OCI-LY7 (cell line): ENCODE measurements around the gene CORO1C. TPM values are rescaled to one million over a fixed set of nuclear protein-coding genes. Genes with fewer than 3 reads are reported as not detected.

Experiments used
- BruUV-seq: library from RNA; stranded (reverse); fragments of 400-500 nt; replicated peaks from 2 replicates; lab custom pipeline; 2021; lab: Mats Ljungman, UMichigan
- CTCF ChIA-PET: fragments of 300-600 bp; sonication (Branson Sonifier 250); formaldehyde crosslinking; loops from one replicate; lab custom pipeline; 2022; ENCODE audit warnings: antibody characterized with exemption; ENCODE audit not compliant: unreplicated experiment; lab: Charles Lee
- POLR2A ChIA-PET: fragments of 300-600 bp; sonication (Branson Sonifier 250); formaldehyde crosslinking; loops from one replicate; lab custom pipeline; 2022; ENCODE audit warnings: antibody characterized with exemption; lab: Charles Lee
- DNase-seq: peaks from one replicate; pipeline ENCODE4 v3.0.0-alpha.2; 2015; ENCODE audit warnings: low spot score
- H2AFZ ChIP-seq: fragments of 200-600 bp; sonication (generic), shearing (Covaris generic); 2 replicates; pipeline ENCODE4 v1.6.1; 2014; ENCODE audit warnings: mild to moderate bottlenecking, antibody characterized with exemption, low read length, moderate library complexity
- H3K27ac ChIP-seq: fragments of 200-600 bp; sonication (generic); 2 replicates; pipeline ENCODE4 v1.5.1; 2014; ENCODE audit warnings: mixed run types, low read depth, mild to moderate bottlenecking, moderate library complexity, low read length, inconsistent platforms; ENCODE audit not compliant: poor library complexity, severe bottlenecking
- H3K36me3 ChIP-seq: fragments of 200-600 bp; sonication (generic); 2 replicates; pipeline ENCODE4 v1.6.1; 2014; ENCODE audit warnings: mild to moderate bottlenecking, antibody characterized with exemption, low read length, moderate library complexity, mixed read lengths; ENCODE audit not compliant: insufficient read depth
- H3K4me1 ChIP-seq: fragments of 200-600 bp; sonication (generic); 2 replicates; pipeline ENCODE4 v1.5.1; 2014; ENCODE audit warnings: mild to moderate bottlenecking, low read length; ENCODE audit not compliant: insufficient read depth, poor library complexity, severe bottlenecking
- H3K4me2 ChIP-seq: fragments of 200-600 bp; sonication (generic); 2 replicates; pipeline ENCODE4 v1.6.1; 2014; ENCODE audit warnings: mild to moderate bottlenecking, low read length
- H3K4me3 ChIP-seq: fragments of 200-600 bp; sonication (generic); 2 replicates; pipeline ENCODE4 v1.5.1; 2014; ENCODE audit warnings: mild to moderate bottlenecking, low read depth, low read length; ENCODE audit not compliant: poor library complexity, severe bottlenecking
- H3K79me2 ChIP-seq: fragments of 200-600 bp; sonication (generic); 2 replicates; pipeline ENCODE4 v1.6.1; 2016; ENCODE audit warnings: low read depth, mild to moderate bottlenecking, low read length, moderate library complexity, mixed read lengths; ENCODE audit not compliant: insufficient read depth
- H3K9me2 ChIP-seq: fragments of 200-600 bp; sonication (generic); 2 replicates; pipeline ENCODE4 v1.6.1; 2016; ENCODE audit warnings: mild to moderate bottlenecking, low read length, mixed read lengths; ENCODE audit not compliant: insufficient read depth
- H3K9me3 ChIP-seq: fragments of 200-600 bp; sonication (generic); 2 replicates; pipeline ENCODE4 v1.6.1; 2014; ENCODE audit warnings: mild to moderate bottlenecking, mixed run types, low read length, mixed read lengths
- H4K20me1 ChIP-seq: fragments of 200-600 bp; sonication (generic); 2 replicates; pipeline ENCODE4 v1.6.1; 2014; ENCODE audit warnings: mild to moderate bottlenecking, antibody characterized with exemption, low read length, moderate library complexity, mixed read lengths; ENCODE audit not compliant: insufficient read depth
- CTCF ChIP-seq: fragments of 200-600 bp; sonication (generic); conservative IDR thresholded peaks from 2 replicates; pipeline ENCODE4 v1.5.1; 2014; ENCODE audit warnings: mild to moderate bottlenecking, antibody characterized with exemption, low read length, moderate library complexity, mixed read lengths
- EZH2phosphoT487 ChIP-seq: fragments of 200-600 bp; sonication (generic); IDR thresholded peaks from 2 replicates; pipeline ENCODE4 v1.6.1; 2018; ENCODE audit warnings: low read depth, borderline replicate concordance, mild to moderate bottlenecking, mixed run types, antibody characterized with exemption, low read length, moderate library complexity, mixed read lengths
- intact Hi-C: fragments of 100-400 bp; cut with micrococcal nuclease; formaldehyde crosslinking; loops from one replicate; pipeline ENCODE4 v1.10.0; 2022; ENCODE audit not compliant: unreplicated experiment
- total RNA-seq, 2 experiments: library from RNA; depleted of rRNA in 1 of 2; stranded (reverse); fragments of >200 nt in 1 of 2; shearing (Covaris generic) in 1 of 2; gene quantifications; 2 replicates each; pipeline ENCODE4 v1.2.3, GENCODE V29; 2014 to 2022

Gene CORO1C
- total RNA-seq, 2 experiments from 2014 or later = 74.7 to 148 TPM

- no peaks in the 10 kb centered on the region for H3K9me2 ChIP-seq
- BruUV-seq = no TSS peak
- TF ChIP-seq EZH2phosphoT487 (no peak), CTCF (no peak)
- intact Hi-C loops = no loop called here
- ChIA-PET CTCF (interaction anchor here (0.5 to 1.3 kb wide), 2 partner anchors 23 to 48 kb away, joined by 4 to 9 read pairs; no protein-coding TSS in a partner anchor), POLR2A (interaction anchor here (0.6 to 12.4 kb wide), 13 partner anchors 13 to 283 kb away, joined by 3 to 330 read pairs (median 5); partner anchors contain the start of gene SELPLG)
- peak overlapping the region; percentile 12 for H3K4me3 ChIP-seq
- peaks cover 48% of the 10 kb centered on the region for H3K79me2 ChIP-seq
- H4K20me1 ChIP-seq = no peaks in the 10 kb centered on the region
- H3K9me3 ChIP-seq = peaks cover 9% of the 10 kb centered on the region; the same call in 1 of the 2 replicates
- peaks cover 20% of the 10 kb centered on the region for H3K36me3 ChIP-seq
- H2AFZ ChIP-seq = peak overlapping the region; percentile 3; the same call in 1 of the 2 replicates
- H3K4me1 ChIP-seq = peaks cover 58% of the 10 kb centered on the region
- DNase-seq = peak; percentile 67
- peak overlapping the region; percentile 94 for H3K27ac ChIP-seq
- H3K4me2 ChIP-seq = peak overlapping the region; percentile 68
Measured at GRCh38 chr12:108667349-108667748, 64.0 kb downstream of the CORO1C start.

DNA sequence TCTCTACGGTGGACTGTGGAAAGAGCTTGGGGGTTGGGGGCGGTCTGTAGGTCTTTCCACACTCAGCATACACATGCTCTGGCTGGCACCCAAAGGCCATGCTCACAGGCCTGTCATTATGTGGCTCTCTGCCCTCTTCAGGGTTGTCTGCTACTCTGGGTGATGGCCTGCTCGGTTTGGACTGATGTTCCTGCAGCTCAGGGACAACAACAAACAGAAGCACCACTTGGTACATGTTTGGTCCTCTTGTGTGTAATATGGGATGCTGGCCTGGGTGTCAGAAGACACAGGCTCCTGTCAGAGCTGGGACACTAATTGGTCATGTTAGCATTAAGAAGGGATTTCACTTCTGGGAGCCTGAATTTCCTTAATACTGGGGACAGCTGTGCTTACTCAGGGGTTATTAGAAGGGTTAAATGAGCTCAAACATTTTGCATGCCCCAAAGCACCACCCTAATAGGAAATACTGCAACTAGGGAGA lies 64.9 kb downstream of the CORO1C start:
- BruUV-seq = no TSS peak
- CTCF ChIA-PET = interaction anchor here (0.8 to 1.3 kb wide), 3 partner anchors 24 to 134 kb away, joined by 3 to 4 read pairs (median 4); no protein-coding TSS in a partner anchor
- Histone ChIP-seq H3K27ac (peak overlapping the region; percentile 94), H3K4me1 (peaks cover 67% of the 10 kb centered on the region), H4K20me1 (no peaks in the 10 kb centered on the region), H3K79me2 (peaks cover 51% of the 10 kb centered on the region), H2AFZ (no peak overlapping the region), H3K4me3 (no peak overlapping the region), H3K9me2 (no peaks in the 10 kb centered on the region), H3K4me2 (peak overlapping the region; percentile 68), H3K36me3 (peaks cover 22% of the 10 kb centered on the region), H3K9me3 (peaks cover 9% of the 10 kb centered on the region; the same call in 1 of the 2 replicates)
- intact Hi-C loops = no loop called here
- POLR2A ChIA-PET = interaction anchor here (0.6 to 12.4 kb wide), 17 partner anchors 13 to 457 kb away, joined by 3 to 330 read pairs (median 4); partner anchors contain the start of gene SELPLG
- no peak for DNase-seq
- TF ChIP-seq CTCF (no peak), EZH2phosphoT487 (no peak)
